H1 (cell line): ENCODE data around the gene OTOGL. TPM values are rescaled to one million over a fixed set of nuclear protein-coding genes. Genes with fewer than 3 reads are reported as not detected.

ENCODE experiments used
- BCL11A ChIP-seq, 2 experiments: IDR thresholded peaks; one replicate each; pipeline ENCODE4 v1.6.1; 2011; ENCODE audit warnings: low read depth in 2 of 2, low read length in 2 of 2, mild to moderate bottlenecking in 2 of 2
- CBX5 ChIP-seq: fragments of 300-800, 300-1000 bp; sonication (generic); IDR thresholded peaks from 2 replicates; pipeline ENCODE4 v1.7.1; 2016; ENCODE audit warnings: antibody characterized with exemption, low read length, low read depth
- GABPA ChIP-seq: IDR thresholded peaks from 2 replicates; pipeline ENCODE4 v1.6.1; 2011; ENCODE audit warnings: mild to moderate bottlenecking, low read length, moderate library complexity, borderline replicate concordance; ENCODE audit not compliant: insufficient read depth
- JUN ChIP-seq: IDR thresholded peaks from 2 replicates; pipeline ENCODE4 v1.6.1; 2011; ENCODE audit warnings: low read depth, mild to moderate bottlenecking, improper control_type of control experiment, low read length
- SP2 ChIP-seq: IDR thresholded peaks from 2 replicates; pipeline ENCODE4 v1.6.1; 2012; ENCODE audit warnings: mild to moderate bottlenecking, low read length, inconsistent platforms
- TBP ChIP-seq: IDR thresholded peaks from 2 replicates; pipeline ENCODE4 v1.6.1; 2011; ENCODE audit warnings: low read depth, low read length, improper control_type of control experiment
- polyA plus RNA-seq, 7 experiments: library from polyadenylated mRNA; depleted of rRNA in 3 of 7; stranded (reverse) in 5 of 7; unstranded in 2 of 7; fragments of >200 nt in 5 of 7; fragments of 200-250 nt in 2 of 7; gene quantifications; 1 replicate in 5 of 7; 2 replicates in 1 of 7; 4 replicates in 1 of 7; pipeline versions ENCODE4 v1.2.1 to v1.2.3, GENCODE V29; 2011 to 2013; ENCODE audit warnings: missing spikeins in 2 of 7, mixed read lengths in 2 of 7
- total RNA-seq: library from RNA; stranded (reverse); fragmentation: NEBNext Ultra II Directional; extraction: Animal tissue kit (Norgen Biotek cat#: 25700); gene quantifications from 2 replicates; pipeline ENCODE4 v1.2.1, GENCODE V29; 2021
- TF ChIP-seq, protein P1 (sequence below): IDR thresholded peaks from 2 replicates; pipeline ENCODE4 v1.6.1; 2012; ENCODE audit warnings: inconsistent platforms
- TF ChIP-seq, protein P2 (sequence below): IDR thresholded peaks from 2 replicates; pipeline ENCODE4 v1.6.1; 2011; ENCODE audit warnings: low read length, improper control_type of control experiment
- TF ChIP-seq, protein P3 (sequence below): IDR thresholded peaks from 2 replicates; pipeline ENCODE4 v1.6.1; 2012; ENCODE audit warnings: low read length, inconsistent platforms

Gene OTOGL
- total and polyA plus RNA-seq, 2 of the 8 experiments (the other 6 are each of a cell fraction or from before 2014, with no cell fraction given): 0.12 to 0.17 TPM

DNA sequence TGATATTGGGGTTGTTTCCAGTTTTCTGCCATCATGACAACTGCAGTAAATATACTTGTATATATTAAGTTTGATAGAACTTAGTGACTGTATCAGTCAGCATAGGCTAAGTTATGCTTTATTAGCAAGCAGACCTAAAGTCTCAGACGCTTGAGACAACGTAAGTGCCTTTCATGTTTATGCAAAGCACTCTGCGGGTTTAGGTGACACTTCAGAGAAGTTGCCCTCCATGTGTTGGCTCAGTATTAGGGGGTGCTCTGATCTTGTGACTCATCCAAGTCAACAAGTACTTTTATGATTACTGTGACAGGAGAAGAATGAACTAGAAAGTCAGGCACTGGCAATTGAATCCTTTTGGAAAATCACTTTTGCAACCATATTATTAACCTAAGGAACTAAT is 13.3 kb upstream of the OTOGL start (continued):
- TF ChIP-seq, protein P1, sequence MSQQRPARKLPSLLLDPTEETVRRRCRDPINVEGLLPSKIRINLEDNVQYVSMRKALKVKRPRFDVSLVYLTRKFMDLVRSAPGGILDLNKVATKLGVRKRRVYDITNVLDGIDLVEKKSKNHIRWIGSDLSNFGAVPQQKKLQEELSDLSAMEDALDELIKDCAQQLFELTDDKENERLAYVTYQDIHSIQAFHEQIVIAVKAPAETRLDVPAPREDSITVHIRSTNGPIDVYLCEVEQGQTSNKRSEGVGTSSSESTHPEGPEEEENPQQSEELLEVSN: no peak
- TF ChIP-seq CBX5 (no peak), JUN (no peak), SP2 (no peak), BCL11A (IDR thresholded peaks at IDR 0.05; ENCODE audit: low read depth in 2 of 2, low read length in 2 of 2) (no peak), GABPA (no peak), TBP (no peak)
- TF ChIP-seq, protein P2, sequence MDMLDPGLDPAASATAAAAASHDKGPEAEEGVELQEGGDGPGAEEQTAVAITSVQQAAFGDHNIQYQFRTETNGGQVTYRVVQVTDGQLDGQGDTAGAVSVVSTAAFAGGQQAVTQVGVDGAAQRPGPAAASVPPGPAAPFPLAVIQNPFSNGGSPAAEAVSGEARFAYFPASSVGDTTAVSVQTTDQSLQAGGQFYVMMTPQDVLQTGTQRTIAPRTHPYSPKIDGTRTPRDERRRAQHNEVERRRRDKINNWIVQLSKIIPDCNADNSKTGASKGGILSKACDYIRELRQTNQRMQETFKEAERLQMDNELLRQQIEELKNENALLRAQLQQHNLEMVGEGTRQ: no peak
- TF ChIP-seq, protein P3, sequence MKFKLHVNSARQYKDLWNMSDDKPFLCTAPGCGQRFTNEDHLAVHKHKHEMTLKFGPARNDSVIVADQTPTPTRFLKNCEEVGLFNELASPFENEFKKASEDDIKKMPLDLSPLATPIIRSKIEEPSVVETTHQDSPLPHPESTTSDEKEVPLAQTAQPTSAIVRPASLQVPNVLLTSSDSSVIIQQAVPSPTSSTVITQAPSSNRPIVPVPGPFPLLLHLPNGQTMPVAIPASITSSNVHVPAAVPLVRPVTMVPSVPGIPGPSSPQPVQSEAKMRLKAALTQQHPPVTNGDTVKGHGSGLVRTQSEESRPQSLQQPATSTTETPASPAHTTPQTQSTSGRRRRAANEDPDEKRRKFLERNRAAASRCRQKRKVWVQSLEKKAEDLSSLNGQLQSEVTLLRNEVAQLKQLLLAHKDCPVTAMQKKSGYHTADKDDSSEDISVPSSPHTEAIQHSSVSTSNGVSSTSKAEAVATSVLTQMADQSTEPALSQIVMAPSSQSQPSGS: no peak
